B cell (primary cell): ENCODE measurements around the gene CAT.

ENCODE experiments used
- CTCF ChIP-seq: fragments of 200-600 bp; IDR thresholded peaks from one replicate; pipeline ENCODE4 v1.8.0; 2022; ENCODE audit warnings: antibody characterized with exemption, mild to moderate bottlenecking
- EZH2 ChIP-seq: IDR thresholded peaks from 2 replicates; pipeline ENCODE4 v1.6.1; 2012; ENCODE audit warnings: borderline replicate concordance, low read depth, mild to moderate bottlenecking, moderate library complexity, low read length; ENCODE audit not compliant: insufficient read depth, poor library complexity, severe bottlenecking

DNA sequence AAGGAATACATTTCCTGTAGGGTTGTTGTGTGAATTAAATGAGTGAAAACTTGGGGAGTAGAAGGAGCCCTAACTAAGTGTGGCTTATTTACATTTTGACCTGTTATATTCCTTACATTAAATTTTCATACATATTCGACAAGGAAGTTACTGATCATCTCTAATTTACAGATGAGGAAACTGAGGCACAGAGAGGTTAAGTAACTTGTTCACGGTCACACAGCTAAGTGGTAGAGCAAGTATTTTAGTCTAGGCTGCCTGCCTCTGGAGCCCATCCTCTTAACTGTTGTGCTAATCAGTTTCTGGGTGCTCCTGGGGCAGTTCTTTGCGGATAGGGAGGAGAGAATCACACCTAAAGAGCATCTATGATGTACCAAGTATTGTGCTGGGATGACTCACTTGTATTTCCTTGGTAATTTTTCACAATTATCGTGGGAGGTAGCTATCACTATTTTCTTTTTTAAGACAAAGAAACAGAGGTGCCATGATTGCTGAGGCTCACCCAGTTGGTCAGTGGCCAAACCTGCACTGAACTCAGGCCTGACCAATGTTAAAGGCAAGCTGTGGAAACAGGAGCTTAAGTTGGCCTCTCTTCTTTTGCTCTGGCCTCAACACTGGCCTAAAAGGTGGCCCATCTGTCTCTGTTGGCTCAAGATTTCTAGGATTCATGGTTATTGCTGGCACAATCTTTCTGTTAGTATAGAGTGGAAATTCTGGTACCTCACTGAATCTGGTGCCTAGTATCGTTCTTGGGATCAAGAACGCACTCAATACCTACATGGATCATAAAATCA, 77.7 kb downstream of the CAT start:
- TF ChIP-seq EZH2 (no peak), CTCF (no peak)
